ENCODE results near the gene PITPNM3. TPM values are rescaled to one million over a fixed set of nuclear protein-coding genes. Genes with fewer than 3 reads are reported as not detected.

The PITPNM3 gene
- total and polyA plus RNA-seq, 2 of the 8 experiments (the other 6 are each of a cell fraction or from before 2014, with no cell fraction given): 1.7 to 3.1 TPM

DNA sequence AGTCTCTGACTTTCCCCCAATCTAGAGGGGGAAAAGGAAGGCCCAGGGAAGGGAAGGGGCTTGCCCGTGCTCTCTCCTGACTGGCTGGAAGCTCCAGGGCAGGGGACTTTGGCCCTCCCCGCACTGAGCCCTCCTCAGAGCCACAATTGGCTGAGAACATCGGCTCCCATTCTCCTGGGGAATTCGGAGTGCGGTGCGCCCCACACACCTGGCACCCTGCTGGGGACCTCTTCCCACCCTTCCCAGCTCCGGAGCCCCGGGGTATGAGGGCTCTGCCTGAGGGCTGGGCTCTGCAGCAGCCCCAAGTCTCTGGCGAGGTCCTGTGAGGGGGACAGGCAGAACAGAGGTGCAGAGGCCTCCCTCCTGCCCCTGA lies 76.1 kb downstream of the PITPNM3 start:
- no peaks in the 10 kb centered on the region for H4K20me1 ChIP-seq (replicated peaks in 1 of 2; ENCODE audit: control insufficient read depth in 1 of 2, insufficient read depth in 2 of 2, low read length in 2 of 2)

More for the DNA sequence above, 76.1 kb downstream of the PITPNM3 start:
- no peak overlapping the region for H3K23ac ChIP-seq (ENCODE audit: insufficient read length)
- no peak for DNase-seq (ENCODE audit: low read depth in 1 of 2, low spot score in 2 of 2)
- no peaks in the 10 kb centered on the region for H3K79me2 ChIP-seq (ENCODE audit: control insufficient read depth in 1 of 2, insufficient read depth in 2 of 2, low read length in 2 of 2)
- ChIA-PET CTCF (ENCODE audit: partially characterized antibody) (interaction anchor here (0.7 to 1.9 kb wide), 8 partner anchors 12 to 126 kb away, joined by 3 to 10 read pairs (median 4); no protein-coding TSS in a partner anchor), POLR2A (ENCODE audit: partially characterized antibody) (no interaction called here)
- H4K5ac ChIP-seq (ENCODE audit: insufficient read length, low read depth, low read length): no peak overlapping the region
- H2BK12ac ChIP-seq (ENCODE audit: low read depth, low read length): no peak overlapping the region
- H3K79me1 ChIP-seq (ENCODE audit: low read depth, low read length): no peaks in the 10 kb centered on the region
- H3K36me3 ChIP-seq (ENCODE audit: control insufficient read depth in 2 of 4, insufficient read depth in 4 of 4, low read length in 3 of 4): no peaks in the 10 kb centered on the region
- no peak overlapping the region for H2BK20ac ChIP-seq (ENCODE audit: low read length)
- H3K4me3 ChIP-seq (ENCODE audit: extremely low read depth in 1 of 4, insufficient read depth in 2 of 4, low read depth in 3 of 4, low read length in 4 of 4): no peak overlapping the region
- no peak overlapping the region for H2BK5ac ChIP-seq (ENCODE audit: low read depth, low read length)
- no peak overlapping the region for H3K18ac ChIP-seq (ENCODE audit: extremely low read depth, low read length)
- H3K4me2 ChIP-seq (ENCODE audit: insufficient read depth in 1 of 2, low read depth in 2 of 2, low read length in 2 of 2): no peak overlapping the region
- no peak overlapping the region for H3K14ac ChIP-seq (ENCODE audit: insufficient read length)
- H2BK120ac ChIP-seq (replicated peaks; ENCODE audit: low read depth, low read length): no peak overlapping the region
- no peak overlapping the region for H2AK5ac ChIP-seq (ENCODE audit: low read depth, low read length)
- no peak overlapping the region for H2AFZ ChIP-seq (ENCODE audit: low read length)
- WGBS, 2 experiments (ENCODE audit: extremely low coverage in 1 of 2, insufficient coverage in 1 of 2, insufficient read length in 1 of 2, insufficient replicate concordance in 2 of 2, low coverage in 1 of 2, low lambda C conversion rate in 2 of 2, missing lambda C conversion rate in 1 of 2): 65% methylated on average over 9 of the region's 9 CpGs; no CpG with 5 or more reads in 1 of the 2 experiments
- H3K27ac ChIP-seq (ENCODE audit: low read depth, low read length): no peak overlapping the region
- H3K9ac ChIP-seq (replicated peaks in 1 of 4; ENCODE audit: extremely low read depth in 1 of 4, low read depth in 3 of 4, low read length in 3 of 4): no peak overlapping the region
- no peak overlapping the region for H4K91ac ChIP-seq (replicated peaks; ENCODE audit: insufficient read length, low read length)
- H3K9me3 ChIP-seq (ENCODE audit: insufficient read depth in 2 of 2, low read depth in 1 of 2, low read length in 1 of 2): no peaks in the 10 kb centered on the region
- 0 out of 7 replicates have a peak, but pooled peaks cover 0 to 2% (median 1%) of the 10 kb centered on the region in 4 experiments for H3K4me1 ChIP-seq (replicated peaks in 1 of 4; ENCODE audit: control insufficient read depth in 3 of 4, insufficient read depth in 4 of 4, low read length in 3 of 4)
- no peaks in the 10 kb centered on the region for H3K23me2 ChIP-seq (ENCODE audit: low read depth, low read length)
- H2BK15ac ChIP-seq (ENCODE audit: low read length): no peak overlapping the region
- H3K4ac ChIP-seq (replicated peaks; ENCODE audit: insufficient read length, low read depth, low read length): no peak overlapping the region
- H3K27me3 ChIP-seq (replicated peaks in 1 of 4; ENCODE audit: control insufficient read depth in 3 of 4, extremely low read depth in 1 of 4, insufficient read depth in 3 of 4, low read length in 3 of 4): no peaks in the 10 kb centered on the region
- no peak for FAIRE-seq
- no peak overlapping the region; the same call in 1 of the 2 replicates for H4K8ac ChIP-seq (ENCODE audit: extremely low read depth, insufficient read depth, low read length)
- no peak overlapping the region for H3K56ac ChIP-seq (replicated peaks; ENCODE audit: insufficient read length, low read depth, low read length)
- TF ChIP-seq POLR2AphosphoS5 (IDR thresholded peaks at IDR 0.05; ENCODE audit: low read depth, low read length): no peak
- TF ChIP-seq FOSL1 (IDR thresholded peaks at IDR 0.05; ENCODE audit: insufficient read depth, low read depth, low read length): no peak
- no peak for TF ChIP-seq SRF (IDR thresholded peaks at IDR 0.05; ENCODE audit: low read depth, low read length)
- no peak for TF ChIP-seq RFX5 (IDR thresholded peaks at IDR 0.05; ENCODE audit: borderline replicate concordance, low read depth, low read length)
- TF ChIP-seq CREB1 (IDR thresholded peaks at IDR 0.05): no peak
- TF ChIP-seq RNF2 (IDR thresholded peaks at IDR 0.05; ENCODE audit: borderline replicate concordance, low read depth, low read length, missing control alignments, poor library complexity, severe bottlenecking): no peak
- TF ChIP-seq CEBPB (IDR thresholded peaks at IDR 0.05; ENCODE audit: low read depth, low read length): no peak
- TF ChIP-seq GTF2F1 (IDR thresholded peaks at IDR 0.05; ENCODE audit: borderline replicate concordance, low read depth, low read length): no peak
- TF ChIP-seq CHD2 (IDR thresholded peaks at IDR 0.05; ENCODE audit: low read length): no peak
